Peyer's patch (tissue), 4 donors: ENCODE data around the gene HSD17B11.

Experiments used
- CTCF ChIP-seq, 6 experiments: fragments of 450-650 bp in 4 of 6; fragments of 200-600 bp in 2 of 6; sonication (generic) in 1 of 6; IDR thresholded peaks; one replicate each; pipeline ENCODE4 v1.5.1; 2017 to 2019; ENCODE audit warnings: antibody characterized with exemption in 6 of 6, mild to moderate bottlenecking in 3 of 6, moderate library complexity in 1 of 6
- POLR2A ChIP-seq, 2 donors: fragments of 450-650 bp; IDR thresholded peaks; one replicate each; pipeline ENCODE4 v1.5.1; 2017; ENCODE audit warnings: antibody characterized with exemption in 2 of 2, mild to moderate bottlenecking in 2 of 2, moderate library complexity in 2 of 2

GRCh38 chr4:87427518-87427868 is 36.5 kb upstream of the HSD17B11 start:
- TF ChIP-seq CTCF (IDR thresholded peaks at IDR 0.05) (no peak), POLR2A (IDR thresholded peaks at IDR 0.05) (no peak)
